Measurements from ENCODE around the gene CCNY. TPM values are rescaled to one million over a fixed set of nuclear protein-coding genes. Genes with fewer than 3 reads are reported as not detected.

Gene CCNY
- total RNA-seq, 1 donor from 2014 or later = 85.9 TPM

DNA sequence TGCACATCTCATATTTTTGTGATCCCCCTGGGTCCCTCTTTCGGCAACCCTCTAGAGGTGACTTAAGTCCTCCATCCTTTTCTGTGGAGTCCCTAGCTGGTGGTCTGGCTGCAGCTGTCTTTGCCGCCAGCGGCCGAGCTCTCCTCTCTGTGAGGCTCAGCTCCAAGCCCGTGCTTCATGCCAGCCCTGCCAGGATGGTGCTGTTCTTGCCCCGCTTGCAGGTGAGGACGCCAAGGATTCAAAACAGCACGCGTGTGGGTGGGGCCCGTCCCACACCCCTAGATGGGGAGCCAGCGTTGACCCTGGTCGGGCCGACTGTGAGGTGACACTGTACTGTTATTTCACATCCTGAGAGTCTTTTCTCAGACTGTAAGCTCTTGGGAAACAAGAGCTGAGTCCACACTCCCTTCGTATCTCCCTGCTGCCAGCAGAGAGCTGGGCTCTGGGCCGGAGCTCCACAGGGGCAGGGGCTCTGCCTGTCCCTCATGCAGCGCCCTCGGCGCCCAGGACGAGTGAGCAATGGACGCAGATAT, 232.2 kb downstream of the CCNY start:
- TF ChIP-seq, protein P1, sequence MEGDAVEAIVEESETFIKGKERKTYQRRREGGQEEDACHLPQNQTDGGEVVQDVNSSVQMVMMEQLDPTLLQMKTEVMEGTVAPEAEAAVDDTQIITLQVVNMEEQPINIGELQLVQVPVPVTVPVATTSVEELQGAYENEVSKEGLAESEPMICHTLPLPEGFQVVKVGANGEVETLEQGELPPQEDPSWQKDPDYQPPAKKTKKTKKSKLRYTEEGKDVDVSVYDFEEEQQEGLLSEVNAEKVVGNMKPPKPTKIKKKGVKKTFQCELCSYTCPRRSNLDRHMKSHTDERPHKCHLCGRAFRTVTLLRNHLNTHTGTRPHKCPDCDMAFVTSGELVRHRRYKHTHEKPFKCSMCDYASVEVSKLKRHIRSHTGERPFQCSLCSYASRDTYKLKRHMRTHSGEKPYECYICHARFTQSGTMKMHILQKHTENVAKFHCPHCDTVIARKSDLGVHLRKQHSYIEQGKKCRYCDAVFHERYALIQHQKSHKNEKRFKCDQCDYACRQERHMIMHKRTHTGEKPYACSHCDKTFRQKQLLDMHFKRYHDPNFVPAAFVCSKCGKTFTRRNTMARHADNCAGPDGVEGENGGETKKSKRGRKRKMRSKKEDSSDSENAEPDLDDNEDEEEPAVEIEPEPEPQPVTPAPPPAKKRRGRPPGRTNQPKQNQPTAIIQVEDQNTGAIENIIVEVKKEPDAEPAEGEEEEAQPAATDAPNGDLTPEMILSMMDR (IDR thresholded peaks at IDR 0.05; ENCODE audit: insufficient read depth, low read depth, low read length) = no peak
- TF ChIP-seq EZH2 (IDR thresholded peaks at IDR 0.05; ENCODE audit: insufficient read depth, low read length) = no peak
- Mint-ChIP-seq H3K4me3 (ENCODE audit: unreplicated experiment) (no peak overlapping the region), H3K27ac (ENCODE audit: unreplicated experiment) (no peak overlapping the region)

DNA sequence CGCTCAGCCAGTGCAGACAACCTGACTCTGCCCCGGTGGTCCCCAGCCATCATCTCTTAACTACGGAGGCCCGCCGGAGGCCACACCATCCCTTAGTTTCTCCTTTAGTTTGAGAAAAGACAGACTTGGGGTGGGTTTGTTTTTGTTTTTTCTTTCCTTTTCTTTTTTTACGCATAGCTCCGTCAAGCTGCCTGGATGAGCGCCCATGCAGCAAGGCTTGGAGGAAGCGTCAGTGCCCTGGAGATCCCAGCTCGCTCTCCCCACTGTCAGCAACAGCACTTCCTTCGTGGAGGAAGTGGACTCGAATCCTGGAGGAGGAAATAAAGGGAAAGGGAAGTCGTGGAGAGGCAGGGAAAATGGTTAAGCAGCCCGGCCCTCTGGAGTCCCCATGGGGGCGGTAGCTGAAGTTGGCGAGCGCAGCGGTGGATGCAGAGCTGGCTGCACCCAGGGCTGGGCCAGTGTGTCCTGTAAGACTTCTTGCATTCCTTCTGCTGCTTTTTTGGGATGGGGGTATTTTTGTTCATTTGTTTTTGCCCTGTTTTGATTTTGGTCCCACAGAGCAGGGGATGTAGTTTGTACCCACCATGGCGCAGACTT, 232.9 kb downstream of the CCNY start:
- Histone ChIP-seq H3K9ac (ENCODE audit: low read length) (no peak overlapping the region), H3K27me3 (ENCODE audit: insufficient read depth, low read length) (no peaks in the 10 kb centered on the region), H3K9me3 (ENCODE audit: insufficient read depth, low read depth, low read length) (no peaks in the 10 kb centered on the region), H3K4me2 (ENCODE audit: low read length) (no peak overlapping the region), H3K79me2 (ENCODE audit: insufficient read depth, low read length) (peaks cover 4% of the 10 kb centered on the region), H3K4me3 (ENCODE audit: insufficient read depth, low read depth, low read length) (no peak overlapping the region), H3K27ac (ENCODE audit: low read depth, low read length) (no peak overlapping the region), H2AFZ (ENCODE audit: low read depth, low read length) (no peak overlapping the region), H3K36me3 (ENCODE audit: insufficient read depth, low read length) (no peaks in the 10 kb centered on the region), H3K4me1 (ENCODE audit: insufficient read depth, low read length) (peaks cover 31% of the 10 kb centered on the region), H4K20me1 (ENCODE audit: insufficient read depth, low read length) (no peaks in the 10 kb centered on the region)
- H3K27me3 Mint-ChIP-seq (ENCODE audit: low read depth, unreplicated experiment) = no peaks in the 10 kb centered on the region
- DNase-seq (ENCODE audit: low read depth) = no peak
- peaks cover 6% of the 10 kb centered on the region for H3K36me3 Mint-ChIP-seq (ENCODE audit: low read depth, unreplicated experiment)
- TF ChIP-seq EZH2 (IDR thresholded peaks at IDR 0.05; ENCODE audit: insufficient read depth, low read length) = no peak
- TF ChIP-seq, protein P1 (IDR thresholded peaks at IDR 0.05; ENCODE audit: insufficient read depth, low read depth, low read length) = no peak
- peak overlapping the region; percentile 42 for H3K27ac Mint-ChIP-seq (ENCODE audit: unreplicated experiment)
- H3K4me1 Mint-ChIP-seq (ENCODE audit: low read depth, unreplicated experiment) = peaks cover 10% of the 10 kb centered on the region
- no peak overlapping the region for H3K4me3 Mint-ChIP-seq (ENCODE audit: unreplicated experiment)
- H3K9me3 Mint-ChIP-seq (ENCODE audit: unreplicated experiment) = no peaks in the 10 kb centered on the region
- no peak for FAIRE-seq

More for the DNA sequence above, 232.2 kb downstream of the CCNY start:
- no peak overlapping the region for H3K9ac ChIP-seq (ENCODE audit: low read length)
- Mint-ChIP-seq H3K36me3 (ENCODE audit: low read depth, unreplicated experiment) (peaks cover 6% of the 10 kb centered on the region), H3K4me1 (ENCODE audit: low read depth, unreplicated experiment) (peaks cover 11% of the 10 kb centered on the region), H3K9me3 (ENCODE audit: unreplicated experiment) (no peaks in the 10 kb centered on the region), H3K27me3 (ENCODE audit: low read depth, unreplicated experiment) (no peaks in the 10 kb centered on the region)
- H3K4me2 ChIP-seq (ENCODE audit: low read length) = no peak overlapping the region
- H4K20me1 ChIP-seq (ENCODE audit: insufficient read depth, low read length) = no peaks in the 10 kb centered on the region
- DNase-seq (ENCODE audit: low read depth) (no peak), FAIRE-seq (no peak)
- H3K27me3 ChIP-seq (ENCODE audit: insufficient read depth, low read length) = no peaks in the 10 kb centered on the region
- H3K79me2 ChIP-seq (ENCODE audit: insufficient read depth, low read length) = peaks cover 4% of the 10 kb centered on the region
- H3K9me3 ChIP-seq (ENCODE audit: insufficient read depth, low read depth, low read length) = no peaks in the 10 kb centered on the region
- H3K36me3 ChIP-seq (ENCODE audit: insufficient read depth, low read length) = no peaks in the 10 kb centered on the region
- peaks cover 28% of the 10 kb centered on the region for H3K4me1 ChIP-seq (ENCODE audit: insufficient read depth, low read length)
- H3K4me3 ChIP-seq (ENCODE audit: insufficient read depth, low read depth, low read length) = no peak overlapping the region
- H3K27ac ChIP-seq (ENCODE audit: low read depth, low read length) = no peak overlapping the region
- H2AFZ ChIP-seq (ENCODE audit: low read depth, low read length) = no peak overlapping the region

DNA sequence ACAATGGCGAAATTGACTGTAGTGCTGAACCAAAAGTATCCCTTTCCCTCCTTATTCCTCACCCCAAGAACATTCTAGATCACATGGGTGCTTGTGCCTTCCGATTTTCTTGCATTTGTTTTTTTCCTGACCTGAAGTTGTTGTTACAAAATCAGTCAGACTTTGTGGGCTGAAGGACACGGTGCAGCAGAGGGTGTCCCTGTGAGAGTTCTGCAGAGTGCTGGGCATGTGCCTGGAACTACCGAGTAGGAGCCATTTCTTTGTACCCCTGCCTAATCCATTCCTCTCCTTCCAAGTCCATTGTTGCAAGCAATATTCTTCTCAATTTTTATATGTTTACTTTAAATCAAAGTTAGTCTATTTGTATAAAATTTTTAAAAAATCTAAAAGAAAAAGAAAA, 233.5 kb downstream of the CCNY start:
- Mint-ChIP-seq H3K36me3 (ENCODE audit: low read depth, unreplicated experiment) (peaks cover 6% of the 10 kb centered on the region), H3K4me3 (ENCODE audit: unreplicated experiment) (no peak overlapping the region), H3K27ac (ENCODE audit: unreplicated experiment) (no peak overlapping the region), H3K9me3 (ENCODE audit: unreplicated experiment) (no peaks in the 10 kb centered on the region), H3K4me1 (ENCODE audit: low read depth, unreplicated experiment) (peaks cover 8% of the 10 kb centered on the region), H3K27me3 (ENCODE audit: low read depth, unreplicated experiment) (no peaks in the 10 kb centered on the region)
- DNase-seq (ENCODE audit: low read depth) (no peak), FAIRE-seq (no peak)
- no peaks in the 10 kb centered on the region for H3K36me3 ChIP-seq (ENCODE audit: insufficient read depth, low read length)
- H3K4me2 ChIP-seq (ENCODE audit: low read length) = no peak overlapping the region
- H3K27ac ChIP-seq (ENCODE audit: low read depth, low read length) = no peak overlapping the region
- no peak for TF ChIP-seq EZH2 (IDR thresholded peaks at IDR 0.05; ENCODE audit: insufficient read depth, low read length)
- TF ChIP-seq, protein P1 (IDR thresholded peaks at IDR 0.05; ENCODE audit: insufficient read depth, low read depth, low read length) = no peak
- peaks cover 4% of the 10 kb centered on the region for H3K79me2 ChIP-seq (ENCODE audit: insufficient read depth, low read length)
- H3K4me3 ChIP-seq (ENCODE audit: insufficient read depth, low read depth, low read length) = no peak overlapping the region
- H3K9ac ChIP-seq (ENCODE audit: low read length) = no peak overlapping the region
- no peak overlapping the region for H2AFZ ChIP-seq (ENCODE audit: low read depth, low read length)
- peaks cover 31% of the 10 kb centered on the region for H3K4me1 ChIP-seq (ENCODE audit: insufficient read depth, low read length)
- no peaks in the 10 kb centered on the region for H4K20me1 ChIP-seq (ENCODE audit: insufficient read depth, low read length)
- H3K27me3 ChIP-seq (ENCODE audit: insufficient read depth, low read length) = no peaks in the 10 kb centered on the region
- no peaks in the 10 kb centered on the region for H3K9me3 ChIP-seq (ENCODE audit: insufficient read depth, low read depth, low read length)

All from astrocyte (in vitro differentiated cells and primary cell).